HEK293 (cell line): Measurements from ENCODE around the gene ZNF672.
"Not testable (repeated sequence)": the region's sequence is repeated elsewhere in the genome, so short reads cannot be mapped to it uniquely, and the experiment has no call there.

Experiments
- CTCF ChIA-PET: fragments of 350-600 bp; formaldehyde crosslinking; extraction: SDS; loops from one replicate; lab custom pipeline; 2021; ENCODE audit warnings: antibody characterized with exemption; lab: Yijun Ruan, JAX
- POLR2A ChIA-PET: fragments of 300-600 bp; formaldehyde crosslinking; extraction: SDS; loops from one replicate; lab custom pipeline; 2020; ENCODE audit warnings: antibody characterized with exemption, inconsistent platforms; lab: Yijun Ruan, JAX
- H3K27ac ChIP-seq: fragments of 200-500 bp; sonication (Bioruptor generic); 2 replicates; pipeline ENCODE4 v1.5.1; 2014; ENCODE audit warnings: low read depth, low read length, control low read depth, inconsistent platforms; ENCODE audit errors: extremely low read depth
- H3K36me3 ChIP-seq, 2 experiments: fragments of 200-500 bp in 1 of 2; sonication (Bioruptor generic) in 1 of 2; 1 replicate in 1 of 2; 2 replicates in 1 of 2; pipeline ENCODE4 v1.5.1; 2014 to 2017; ENCODE audit warnings: inconsistent platforms in 2 of 2, low read length in 2 of 2; ENCODE audit not compliant: control insufficient read depth in 2 of 2, insufficient read depth in 1 of 2
- H3K4me1 ChIP-seq: fragments of 200-500 bp; sonication (Bioruptor generic); 2 replicates; pipeline ENCODE4 v1.5.1; 2014; ENCODE audit warnings: mild to moderate bottlenecking, low read length, inconsistent platforms; ENCODE audit not compliant: control insufficient read depth, insufficient read depth
- H3K4me3 ChIP-seq: 2 replicates; pipeline ENCODE4 v1.5.1; 2011; ENCODE audit warnings: low read depth, mild to moderate bottlenecking, control low read depth, low read length, moderate library complexity
- H3K9me3 ChIP-seq: fragments of 200-500 bp; sonication (Bioruptor generic); 2 replicates; pipeline ENCODE4 v1.5.1; 2014; ENCODE audit warnings: low read depth, low read length, inconsistent platforms; ENCODE audit not compliant: control insufficient read depth, insufficient read depth
- ELK4 ChIP-seq: IDR thresholded peaks from 2 replicates; pipeline ENCODE4 v1.6.1; 2011; ENCODE audit warnings: mild to moderate bottlenecking, low read depth, low read length, borderline replicate concordance
- GLI2 ChIP-seq: fragments of 450-650 bp; formaldehyde crosslinking; IDR thresholded peaks from 2 replicates; pipeline ENCODE4; 2017; ENCODE audit warnings: missing biosample characterization, missing genetic modification characterization, low read depth, borderline replicate concordance
- IKZF3 ChIP-seq: fragments of 450-650 bp; IDR thresholded peaks from 2 replicates; pipeline ENCODE4 v1.5.0; 2018; ENCODE audit warnings: missing biosample characterization, mild to moderate bottlenecking, missing genetic modification characterization, moderate library complexity
- MYNN ChIP-seq: fragments of 450-650 bp; formaldehyde crosslinking; IDR thresholded peaks from 2 replicates; pipeline ENCODE4 v1.5.1; 2016; ENCODE audit warnings: missing biosample characterization, missing genetic modification characterization, borderline replicate concordance
- PRDM1 ChIP-seq: fragments of 450-650 bp; formaldehyde crosslinking; IDR thresholded peaks from 2 replicates; pipeline ENCODE4; 2016; ENCODE audit warnings: missing biosample characterization, missing genetic modification characterization
- RBAK ChIP-seq: fragments of 450-650 bp; formaldehyde crosslinking; IDR thresholded peaks from 2 replicates; pipeline ENCODE4 v1.5.1; 2016; ENCODE audit warnings: missing biosample characterization, missing genetic modification characterization
- REPIN1 ChIP-seq: fragments of 450-650 bp; formaldehyde crosslinking; IDR thresholded peaks from 2 replicates; pipeline ENCODE4 v1.5.1; 2017; ENCODE audit warnings: missing biosample characterization, missing genetic modification characterization, low read depth
- ZBTB17 ChIP-seq: fragments of 450-650 bp; formaldehyde crosslinking; IDR thresholded peaks from 2 replicates; pipeline ENCODE4 v1.5.1; 2016; ENCODE audit warnings: missing biosample characterization, missing genetic modification characterization
- ZBTB49 ChIP-seq: fragments of 450-650 bp; formaldehyde crosslinking; IDR thresholded peaks from 2 replicates; pipeline ENCODE4 v1.5.1; 2016; ENCODE audit warnings: missing biosample characterization, missing genetic modification characterization, low read depth
- ZEB2 ChIP-seq: fragments of 450-650 bp; formaldehyde crosslinking; IDR thresholded peaks from 2 replicates; pipeline ENCODE4 v1.5.1; 2016; ENCODE audit warnings: missing biosample characterization, missing genetic modification characterization
- ZNF121 ChIP-seq: fragments of 450-650 bp; formaldehyde crosslinking; IDR thresholded peaks from 2 replicates; pipeline ENCODE4 v1.5.1; 2016; ENCODE audit warnings: missing biosample characterization, missing genetic modification characterization
- ZNF157 ChIP-seq: fragments of 450-650 bp; formaldehyde crosslinking; IDR thresholded peaks from 2 replicates; pipeline ENCODE4 v1.5.1; 2016; ENCODE audit warnings: missing biosample characterization, missing genetic modification characterization
- ZNF214 ChIP-seq: fragments of 450-650 bp; formaldehyde crosslinking; IDR thresholded peaks from 2 replicates; pipeline ENCODE4 v1.5.1; 2017; ENCODE audit warnings: missing biosample characterization, mild to moderate bottlenecking, missing genetic modification characterization, borderline replicate concordance
- ZNF513 ChIP-seq: fragments of 450-650 bp; IDR thresholded peaks from 2 replicates; pipeline ENCODE4 v1.5.1; 2018; ENCODE audit warnings: missing biosample characterization, missing genetic modification characterization
- ZNF514 ChIP-seq: fragments of 450-650 bp; formaldehyde crosslinking; IDR thresholded peaks from 2 replicates; pipeline ENCODE4 v1.5.1; 2016; ENCODE audit warnings: missing biosample characterization, missing genetic modification characterization
- ZNF549 ChIP-seq: fragments of 450-650 bp; IDR thresholded peaks from 2 replicates; pipeline ENCODE4 v1.5.1; 2018; ENCODE audit warnings: missing biosample characterization, missing genetic modification characterization, mild to moderate bottlenecking, inconsistent platforms, moderate library complexity
- ZNF677 ChIP-seq: fragments of 450-650 bp; IDR thresholded peaks from 2 replicates; pipeline ENCODE4 v1.5.0; 2018; ENCODE audit warnings: missing biosample characterization, mild to moderate bottlenecking, missing genetic modification characterization, moderate library complexity
- ZNF785 ChIP-seq: fragments of 450-650 bp; formaldehyde crosslinking; IDR thresholded peaks from 2 replicates; pipeline ENCODE4 v1.5.1; 2016; ENCODE audit warnings: missing biosample characterization, missing genetic modification characterization

ZNF672 gene

GRCh38 chr1:248800459-248800858 lies 37.6 kb upstream of the ZNF672 start:
- no peak for TF ChIP-seq RBAK (tag by site-specific recombination)
- no peak for TF ChIP-seq PRDM1
- TF ChIP-seq ZNF157, result no peak
- no peak for TF ChIP-seq IKZF3
- no peak for TF ChIP-seq ZNF513
- no peak for TF ChIP-seq ZNF121 (tag by site-specific recombination)
- TF ChIP-seq ELK4, result no peak
- TF ChIP-seq ZNF549 (tag by site-specific recombination), result no peak
- TF ChIP-seq ZNF677 (tag by site-specific recombination), result no peak
- TF ChIP-seq GLI2 (tag by site-specific recombination), result no peak
- TF ChIP-seq ZNF214, result no peak
- TF ChIP-seq ZBTB49, result no peak
- TF ChIP-seq ZNF514, result no peak
- TF ChIP-seq, all 188 proteins: peak for 0
- H3K27ac ChIP-seq, result no peak overlapping the region
- ChIA-PET POLR2A (no interaction called here), CTCF (interaction anchor here (0.6 kb wide), 1 partner anchor 8 kb away, joined by 3 read pairs; no protein-coding TSS in a partner anchor)
- no peak overlapping the region for H3K4me3 ChIP-seq
- no peaks in the 10 kb centered on the region for H3K4me1 ChIP-seq
- no peaks in the 10 kb centered on the region for H3K36me3 ChIP-seq
- H3K9me3 ChIP-seq, result no peaks in the 10 kb centered on the region

GRCh38 chr1:248802454-248802853 lies 35.6 kb upstream of the ZNF672 start:
- no peak overlapping the region for H3K27ac ChIP-seq
- no peak overlapping the region for H3K4me3 ChIP-seq
- no peaks in the 10 kb centered on the region for H3K9me3 ChIP-seq
- H3K36me3 ChIP-seq, result no peaks in the 10 kb centered on the region
- ChIA-PET POLR2A (no interaction called here), CTCF (no interaction called here)
- no peaks in the 10 kb centered on the region for H3K4me1 ChIP-seq
- TF ChIP-seq ZNF677 (tag by site-specific recombination) (no peak), MYNN (tag by site-specific recombination) (no peak), ZEB2 (tag by site-specific recombination) (no peak), REPIN1 (tag by site-specific recombination) (no peak), ZNF785 (tag by site-specific recombination) (no peak), ZBTB17 (no peak)

GRCh38 chr1:248803501-248803900 lies 34.5 kb upstream of the ZNF672 start:
- H3K36me3 ChIP-seq, H3K9me3 ChIP-seq, POLR2A ChIA-PET, H3K27ac ChIP-seq, CTCF ChIA-PET, H3K4me3 ChIP-seq, H3K4me1 ChIP-seq: not testable (repeated sequence)
